Neural cell (in vitro differentiated cells): Measurements from ENCODE around the gene JAGN1.

Experiments used
- EZH2 ChIP-seq: fragments of 200-600, 300-800 bp; shearing (Covaris generic), sonication (generic); IDR thresholded peaks from 2 replicates; pipeline ENCODE4 v1.6.1; 2014; ENCODE audit warnings: antibody characterized with exemption, low read length, borderline replicate concordance, mild to moderate bottlenecking; ENCODE audit not compliant: insufficient read depth, poor library complexity, severe bottlenecking
- RAD21 ChIP-seq: fragments of 450-650 bp; conservative IDR thresholded peaks from 2 replicates; pipeline ENCODE4 v1.6.1; 2014; ENCODE audit warnings: antibody characterized with exemption, mild to moderate bottlenecking, moderate library complexity

GRCh38 chr3:9942934-9943690 is 52.7 kb downstream of the JAGN1 start:
- no peak for TF ChIP-seq RAD21
- TF ChIP-seq EZH2: no peak
